Breast epithelium (tissue), 3 donors: ENCODE measurements around the gene NAT10.
"Not testable (repeated sequence)": the region's sequence is repeated elsewhere in the genome, so short reads cannot be mapped to it uniquely, and the experiment has no call there.

Experiments used
- CTCF ChIP-seq, 3 donors: fragments of 450-650 bp; IDR thresholded peaks; one replicate each; pipeline ENCODE4 v1.5.1; 2016 to 2017; ENCODE audit warnings: antibody characterized with exemption in 3 of 3, mild to moderate bottlenecking in 3 of 3, moderate library complexity in 3 of 3
- POLR2A ChIP-seq: fragments of 450-650 bp; IDR thresholded peaks from one replicate; pipeline ENCODE4 v1.6.1; 2016; ENCODE audit warnings: antibody characterized with exemption, mild to moderate bottlenecking, moderate library complexity

GRCh38 chr11:34066766-34067165 is 38.7 kb upstream of the NAT10 start:
- not testable (repeated sequence) for TF ChIP-seq CTCF (IDR thresholded peaks at IDR 0.05); POLR2A
